ENCODE data around the gene TSSC4. TPM values are rescaled to one million over a fixed set of nuclear protein-coding genes. Genes with fewer than 3 reads are reported as not detected.

The TSSC4 gene
- total RNA-seq, 1 donor from 2014 or later: 38.8 TPM

- no peaks in the 10 kb centered on the region for H3K9me3 ChIP-seq
- intact Hi-C loops (cut with DNase I): loop anchor here (10.0 kb wide), 1 partner anchor 118 kb away; the partner anchor contains the start of genes C11orf21 and TSPAN32
Measured at GRCh38 chr11:2422461-2423156, 22.1 kb downstream of the TSSC4 start.

GRCh38 chr11:2423157-2424025, 22.8 kb downstream of the TSSC4 start:
- no peak overlapping the region for H3K4me3 ChIP-seq
- peaks cover 4% of the 10 kb centered on the region for H3K27me3 ChIP-seq (ENCODE audit: low read depth)
- no peaks in the 10 kb centered on the region for H3K9me3 ChIP-seq
- no peak overlapping the region for H3K27ac ChIP-seq
- no peaks in the 10 kb centered on the region for H3K36me3 ChIP-seq
- intact Hi-C loops (cut with DNase I): loop anchor here (10.0 kb wide), 1 partner anchor 119 kb away; the partner anchor contains the start of genes C11orf21 and TSPAN32
- TF ChIP-seq CTCF (IDR thresholded peaks at IDR 0.05): no peak
- H3K4me1 ChIP-seq: peaks cover 16% of the 10 kb centered on the region
- no peak for DNase-seq
- no peak for ATAC-seq

More at GRCh38 chr11:2422461-2423156, 22.1 kb downstream of the TSSC4 start:
- DNase-seq (no peak), ATAC-seq (no peak)
- Histone ChIP-seq H3K36me3 (no peaks in the 10 kb centered on the region), H3K4me3 (no peak overlapping the region), H3K4me1 (peaks cover 16% of the 10 kb centered on the region), H3K27me3 (ENCODE audit: low read depth) (peaks cover 4% of the 10 kb centered on the region), H3K27ac (no peak overlapping the region)
- TF ChIP-seq CTCF (IDR thresholded peaks at IDR 0.05): no peak

GRCh38 chr11:2424811-2425495, 24.4 kb downstream of the TSSC4 start:
- TF ChIP-seq CTCF (IDR thresholded peaks at IDR 0.05): no peak
- ATAC-seq (no peak), DNase-seq (no peak)
- Histone ChIP-seq H3K36me3 (no peaks in the 10 kb centered on the region), H3K4me3 (no peak overlapping the region), H3K27me3 (ENCODE audit: low read depth) (peaks cover 4% of the 10 kb centered on the region), H3K4me1 (peaks cover 10% of the 10 kb centered on the region), H3K27ac (no peak overlapping the region), H3K9me3 (no peaks in the 10 kb centered on the region)
- intact Hi-C loops (cut with DNase I): loop anchor here (5.0 to 10.0 kb wide), 2 partner anchors 107 to 120 kb away; partner anchors contain the start of genes C11orf21 and TSPAN32

GRCh38 chr11:2425506-2425905, 25.0 kb downstream of the TSSC4 start:
- H3K36me3 ChIP-seq: no peaks in the 10 kb centered on the region
- peaks cover 4% of the 10 kb centered on the region for H3K27me3 ChIP-seq (ENCODE audit: low read depth)
- H3K4me1 ChIP-seq: peaks cover 5% of the 10 kb centered on the region
- H3K4me3 ChIP-seq: no peak overlapping the region
- no peak for TF ChIP-seq CTCF (IDR thresholded peaks at IDR 0.05)
- DNase-seq (no peak), ATAC-seq (no peak)
- intact Hi-C loops (cut with DNase I): loop anchor here (5.0 to 10.0 kb wide), 2 partner anchors 107 to 121 kb away; partner anchors contain the start of genes C11orf21 and TSPAN32
- H3K27ac ChIP-seq: no peak overlapping the region
- H3K9me3 ChIP-seq: no peaks in the 10 kb centered on the region

- DNase-seq (no peak), ATAC-seq (no peak)
- Histone ChIP-seq H3K27ac (no peak overlapping the region), H3K4me3 (no peak overlapping the region), H3K9me3 (no peaks in the 10 kb centered on the region), H3K4me1 (no peaks in the 10 kb centered on the region), H3K27me3 (ENCODE audit: low read depth) (no peaks in the 10 kb centered on the region), H3K36me3 (no peaks in the 10 kb centered on the region)
- intact Hi-C loops (cut with DNase I): loop anchor here (5.0 to 10.0 kb wide), 2 partner anchors 106 to 121 kb away; partner anchors contain the start of genes C11orf21 and TSPAN32
- TF ChIP-seq CTCF (IDR thresholded peaks at IDR 0.05): no peak
Measured at GRCh38 chr11:2426221-2426620, 25.7 kb downstream of the TSSC4 start.

All from lower lobe of right lung (tissue), 2 donors.